ENCODE results near the gene RFX1. TPM values are rescaled to one million over a fixed set of nuclear protein-coding genes. Genes with fewer than 3 reads are reported as not detected.

Gene RFX1
- total and polyA plus RNA-seq, 9 of the 15 experiments (the other 6 are each of a cell fraction or from before 2014, with no cell fraction given): 0.14 to 19.3 (median 1.2) TPM

DNA sequence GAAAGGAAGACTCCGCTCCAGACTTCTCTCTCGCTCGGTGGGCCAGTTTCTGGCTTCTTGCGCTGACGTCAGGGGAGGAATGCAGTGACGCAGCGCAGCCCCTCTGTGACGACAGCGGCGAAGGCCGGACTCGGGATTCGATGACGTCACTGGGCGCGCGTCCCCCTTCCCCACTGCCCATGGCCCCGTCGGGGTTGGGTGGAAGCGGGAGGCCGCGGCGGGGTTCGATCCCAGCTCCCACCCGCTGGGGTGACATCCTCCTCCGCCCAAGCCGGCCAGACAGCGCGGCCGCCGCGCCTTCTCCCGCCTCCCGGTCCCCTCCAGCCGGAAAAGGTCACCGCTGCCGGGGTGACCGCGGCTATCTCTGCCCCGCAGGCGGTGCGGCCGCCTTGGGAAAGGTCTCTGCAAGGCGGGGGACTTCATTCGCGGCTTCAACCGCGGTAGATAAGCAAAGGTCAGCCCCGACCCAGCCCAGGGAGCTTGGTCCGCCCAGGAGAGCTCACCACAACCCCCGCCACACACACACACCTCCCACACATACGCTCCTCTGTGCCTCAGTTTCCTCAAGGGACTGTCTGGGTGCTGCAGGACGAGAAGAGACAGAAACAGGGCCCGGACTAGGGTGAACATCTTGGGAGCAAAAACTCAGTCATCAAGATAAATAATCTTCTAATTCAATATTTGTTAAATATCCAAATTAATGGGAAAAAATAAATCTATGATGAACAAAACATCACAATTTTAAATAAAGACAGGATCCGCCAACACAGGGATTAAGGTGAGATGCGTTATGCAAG, 844 bp upstream of the RFX1 start (continued):
- peak; percentile 68 for TF ChIP-seq MEF2A (IDR thresholded peaks at IDR 0.05; ENCODE audit: control insufficient read depth, low read depth, low read length)
- TF ChIP-seq DPF2 (IDR thresholded peaks at IDR 0.05): peak; percentile 100
- TF ChIP-seq FOXA1 (IDR thresholded peaks at IDR 0.05; ENCODE audit: borderline replicate concordance): no peak
- TF ChIP-seq NCOR1 (IDR thresholded peaks at IDR 0.05): peak; percentile 99
- TF ChIP-seq, protein P1, sequence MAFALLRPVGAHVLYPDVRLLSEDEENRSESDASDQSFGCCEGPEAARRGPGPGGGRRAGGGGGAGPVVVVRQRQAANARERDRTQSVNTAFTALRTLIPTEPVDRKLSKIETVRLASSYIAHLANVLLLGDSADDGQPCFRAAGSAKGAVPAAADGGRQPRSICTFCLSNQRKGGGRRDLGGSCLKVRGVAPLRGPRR (CRISPR knock-in tag; IDR thresholded peaks at IDR 0.05): no peak
- peak; percentile 66; the same call in 1 of the 2 replicates for TF ChIP-seq BMI1 (IDR thresholded peaks at IDR 0.05; ENCODE audit: low read length)
- no peak for TF ChIP-seq MAFG (tag; conservative IDR thresholded peaks at IDR 0.05)
- TF ChIP-seq, protein P2, sequence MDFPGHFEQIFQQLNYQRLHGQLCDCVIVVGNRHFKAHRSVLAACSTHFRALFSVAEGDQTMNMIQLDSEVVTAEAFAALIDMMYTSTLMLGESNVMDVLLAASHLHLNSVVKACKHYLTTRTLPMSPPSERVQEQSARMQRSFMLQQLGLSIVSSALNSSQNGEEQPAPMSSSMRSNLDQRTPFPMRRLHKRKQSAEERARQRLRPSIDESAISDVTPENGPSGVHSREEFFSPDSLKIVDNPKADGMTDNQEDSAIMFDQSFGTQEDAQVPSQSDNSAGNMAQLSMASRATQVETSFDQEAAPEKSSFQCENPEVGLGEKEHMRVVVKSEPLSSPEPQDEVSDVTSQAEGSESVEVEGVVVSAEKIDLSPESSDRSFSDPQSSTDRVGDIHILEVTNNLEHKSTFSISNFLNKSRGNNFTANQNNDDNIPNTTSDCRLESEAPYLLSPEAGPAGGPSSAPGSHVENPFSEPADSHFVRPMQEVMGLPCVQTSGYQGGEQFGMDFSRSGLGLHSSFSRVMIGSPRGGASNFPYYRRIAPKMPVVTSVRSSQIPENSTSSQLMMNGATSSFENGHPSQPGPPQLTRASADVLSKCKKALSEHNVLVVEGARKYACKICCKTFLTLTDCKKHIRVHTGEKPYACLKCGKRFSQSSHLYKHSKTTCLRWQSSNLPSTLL (IDR thresholded peaks at IDR 0.05): no peak
- peak; percentile 63; the same call in 1 of the 2 replicates for TF ChIP-seq SUPT5H (IDR thresholded peaks at IDR 0.05)
- peak; percentile 97 for TF ChIP-seq KDM1A (IDR thresholded peaks at IDR 0.05)
- TF ChIP-seq HDAC6 (IDR thresholded peaks at IDR 0.05; ENCODE audit: low read depth, low read length): no peak
- TF ChIP-seq, protein P3, sequence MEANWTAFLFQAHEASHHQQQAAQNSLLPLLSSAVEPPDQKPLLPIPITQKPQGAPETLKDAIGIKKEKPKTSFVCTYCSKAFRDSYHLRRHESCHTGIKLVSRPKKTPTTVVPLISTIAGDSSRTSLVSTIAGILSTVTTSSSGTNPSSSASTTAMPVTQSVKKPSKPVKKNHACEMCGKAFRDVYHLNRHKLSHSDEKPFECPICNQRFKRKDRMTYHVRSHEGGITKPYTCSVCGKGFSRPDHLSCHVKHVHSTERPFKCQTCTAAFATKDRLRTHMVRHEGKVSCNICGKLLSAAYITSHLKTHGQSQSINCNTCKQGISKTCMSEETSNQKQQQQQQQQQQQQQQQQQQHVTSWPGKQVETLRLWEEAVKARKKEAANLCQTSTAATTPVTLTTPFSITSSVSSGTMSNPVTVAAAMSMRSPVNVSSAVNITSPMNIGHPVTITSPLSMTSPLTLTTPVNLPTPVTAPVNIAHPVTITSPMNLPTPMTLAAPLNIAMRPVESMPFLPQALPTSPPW (CRISPR knock-in tag; IDR thresholded peaks at IDR 0.05): peak; percentile 97
- TF ChIP-seq NFXL1 (CRISPR knock-in tag; IDR thresholded peaks at IDR 0.05): no peak
- TF ChIP-seq ZC3H11A (IDR thresholded peaks at IDR 0.05; ENCODE audit: low read depth, low read length): peak; percentile 82; the same call in 1 of the 2 replicates
- 0 out of 2 replicates have a peak, but pooled peaks have one; percentile 34 for TF ChIP-seq KDM2B (CRISPR knock-in tag; IDR thresholded peaks at IDR 0.05)
- peak; percentile 79; the same call in 1 of the 2 replicates for TF ChIP-seq ZBTB17 (CRISPR knock-in tag; IDR thresholded peaks at IDR 0.05)
- peak; percentile 72; the same call in 1 of the 2 replicates for TF ChIP-seq NFRKB (IDR thresholded peaks at IDR 0.05; ENCODE audit: low read depth)
- TF ChIP-seq LEF1 (IDR thresholded peaks at IDR 0.05): peak; percentile 98
- peak; percentile 75 for TF ChIP-seq DACH1 (IDR thresholded peaks at IDR 0.05; ENCODE audit: partially characterized antibody)
- TF ChIP-seq TSC22D4 (tag; IDR thresholded peaks at IDR 0.05): no peak
- no peak for TF ChIP-seq DDX20 (tag; IDR thresholded peaks at IDR 0.05; ENCODE audit: low read depth)
- TF ChIP-seq, protein P4, sequence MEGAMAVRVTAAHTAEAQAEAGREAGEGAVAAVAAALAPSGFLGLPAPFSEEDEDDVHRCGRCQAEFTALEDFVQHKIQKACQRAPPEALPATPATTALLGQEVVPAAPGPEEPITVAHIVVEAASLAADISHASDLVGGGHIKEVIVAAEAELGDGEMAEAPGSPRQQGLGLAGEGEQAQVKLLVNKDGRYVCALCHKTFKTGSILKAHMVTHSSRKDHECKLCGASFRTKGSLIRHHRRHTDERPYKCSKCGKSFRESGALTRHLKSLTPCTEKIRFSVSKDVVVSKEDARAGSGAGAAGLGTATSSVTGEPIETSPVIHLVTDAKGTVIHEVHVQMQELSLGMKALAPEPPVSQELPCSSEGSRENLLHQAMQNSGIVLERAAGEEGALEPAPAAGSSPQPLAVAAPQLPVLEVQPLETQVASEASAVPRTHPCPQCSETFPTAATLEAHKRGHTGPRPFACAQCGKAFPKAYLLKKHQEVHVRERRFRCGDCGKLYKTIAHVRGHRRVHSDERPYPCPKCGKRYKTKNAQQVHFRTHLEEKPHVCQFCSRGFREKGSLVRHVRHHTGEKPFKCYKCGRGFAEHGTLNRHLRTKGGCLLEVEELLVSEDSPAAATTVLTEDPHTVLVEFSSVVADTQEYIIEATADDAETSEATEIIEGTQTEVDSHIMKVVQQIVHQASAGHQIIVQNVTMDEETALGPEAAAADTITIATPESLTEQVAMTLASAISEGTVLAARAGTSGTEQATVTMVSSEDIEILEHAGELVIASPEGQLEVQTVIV (CRISPR knock-in tag; IDR thresholded peaks at IDR 0.05; ENCODE audit: borderline replicate concordance): no peak
- peak; percentile 90 for TF ChIP-seq NR2F6 (CRISPR knock-in tag; IDR thresholded peaks at IDR 0.05)
- TF ChIP-seq MCM7 (IDR thresholded peaks at IDR 0.05): no peak
- TF ChIP-seq TFAM (CRISPR knock-in tag; conservative IDR thresholded peaks at IDR 0.05): no peak
- no peak for TF ChIP-seq ZNF224 (CRISPR knock-in tag; IDR thresholded peaks at IDR 0.05)
